Measurements from ENCODE around the gene CHSY3. TPM values are rescaled to one million over a fixed set of nuclear protein-coding genes. Genes with fewer than 3 reads are reported as not detected.
A peak's percentile ranks its signal among the peaks of the same experiment; 100 is the strongest.

CHSY3 gene
- polyA plus RNA-seq (ENCODE audit: insufficient read length in 4 of 4) = 1 to 10 TPM; 3.8 to 5.1 (median 4.9) TPM

- peak in 1 of 4 donors; percentile 59 for DNase-seq (ENCODE audit: low read depth in 4 of 4, low spot score in 3 of 4)
Observed at GRCh38 chr5:129904102-129904666, at the start of gene CHSY3. CHSY3 (plus strand) TSS chr5:129904465.

GRCh38 chr5:129856325-129856724 is 47.9 kb upstream of the CHSY3 start:
- no peak for DNase-seq (ENCODE audit: low read depth in 4 of 4, low spot score in 3 of 4)

- DNase-seq (ENCODE audit: low read depth in 4 of 4, low spot score in 3 of 4) = no peak
Observed at GRCh38 chr5:129857116-129857515, 47.1 kb upstream of the CHSY3 start.

GRCh38 chr5:129858131-129858675 is 46.1 kb upstream of the CHSY3 start:
- DNase-seq (ENCODE audit: low read depth in 4 of 4, low spot score in 3 of 4) = no peak

GRCh38 chr5:129884322-129884721 is 19.9 kb upstream of the CHSY3 start:
- DNase-seq (ENCODE audit: low read depth in 4 of 4, low spot score in 3 of 4) = no peak

GRCh38 chr5:129899454-129899853 is 4.8 kb upstream of the CHSY3 start:
- DNase-seq (ENCODE audit: low read depth in 4 of 4, low spot score in 3 of 4) = no peak

- no peak for DNase-seq (ENCODE audit: low read depth in 4 of 4, low spot score in 3 of 4)
Observed at GRCh38 chr5:129902816-129903215, 1.4 kb upstream of the CHSY3 start.

GRCh38 chr5:129903466-129904101 is 681 bp upstream of the CHSY3 start:
- DNase-seq (ENCODE audit: low read depth in 4 of 4, low spot score in 3 of 4) = no peak

GRCh38 chr5:129904667-129905472 is 605 bp downstream of the CHSY3 start:
- DNase-seq (ENCODE audit: low read depth in 4 of 4, low spot score in 3 of 4) = no peak

- DNase-seq (ENCODE audit: low read depth in 4 of 4, low spot score in 3 of 4) = no peak
Observed at GRCh38 chr5:129905473-129906176, 1.4 kb downstream of the CHSY3 start.

- DNase-seq (ENCODE audit: low read depth in 4 of 4, low spot score in 3 of 4) = no peak
Observed at GRCh38 chr5:129906177-129906887, 2.1 kb downstream of the CHSY3 start.

GRCh38 chr5:129909225-129909624 is 5.0 kb downstream of the CHSY3 start:
- no peak for DNase-seq (ENCODE audit: low read depth in 4 of 4, low spot score in 3 of 4)

GRCh38 chr5:129912601-129913255 is 8.5 kb downstream of the CHSY3 start:
- no peak for DNase-seq (ENCODE audit: low read depth in 4 of 4, low spot score in 3 of 4)

GRCh38 chr5:129915415-129915814 is 11.2 kb downstream of the CHSY3 start:
- DNase-seq (ENCODE audit: low read depth in 4 of 4, low spot score in 3 of 4) = no peak

- no peak for DNase-seq (ENCODE audit: low read depth in 4 of 4, low spot score in 3 of 4)
Observed at GRCh38 chr5:129917224-129917623, 13.0 kb downstream of the CHSY3 start.

GRCh38 chr5:129921204-129921603 is 16.9 kb downstream of the CHSY3 start:
- DNase-seq (ENCODE audit: low read depth in 4 of 4, low spot score in 3 of 4) = no peak

GRCh38 chr5:129930221-129930620 is 26.0 kb downstream of the CHSY3 start:
- no peak for DNase-seq (ENCODE audit: low read depth in 4 of 4, low spot score in 3 of 4)

GRCh38 chr5:129935626-129936025 is 31.4 kb downstream of the CHSY3 start:
- no peak for DNase-seq (ENCODE audit: low read depth in 4 of 4, low spot score in 3 of 4)

GRCh38 chr5:129938077-129938476 is 33.8 kb downstream of the CHSY3 start:
- no peak for DNase-seq (ENCODE audit: low read depth in 4 of 4, low spot score in 3 of 4)

GRCh38 chr5:129943936-129944335 is 39.7 kb downstream of the CHSY3 start:
- DNase-seq (ENCODE audit: low read depth in 4 of 4, low spot score in 3 of 4) = peak in 3 of 4 donors; percentile 3 to 19 (median 10)
